ENCODE results near the gene IL17RD. TPM values are rescaled to one million over a fixed set of nuclear protein-coding genes. Genes with fewer than 3 reads are reported as not detected.

Gene IL17RD
- total and polyA plus RNA-seq, 2 of the 4 experiments (the other 2 are of a cell fraction) = 0.72 to 0.92 TPM

DNA sequence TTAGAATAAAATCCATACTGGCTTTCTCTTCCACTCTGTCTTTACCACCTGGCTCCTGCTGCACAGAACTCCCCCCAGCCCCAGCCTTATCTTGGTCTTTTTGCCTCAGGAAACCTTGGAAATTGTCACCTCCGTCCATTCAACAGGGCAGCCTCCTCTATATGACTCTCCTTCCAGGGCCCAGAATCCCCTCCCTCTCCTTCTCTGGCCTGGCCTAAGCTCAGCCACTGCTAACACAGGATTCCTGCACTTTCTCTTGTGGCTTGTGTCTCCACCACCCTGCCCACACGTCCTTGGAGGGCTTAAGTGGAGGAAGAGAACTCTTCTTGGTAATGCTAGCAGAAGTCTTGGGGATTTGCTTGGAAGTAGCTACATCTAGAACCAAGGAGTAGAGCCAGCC lies 1.5 kb upstream of the IL17RD start:
- no peak overlapping the region for H2BK20ac ChIP-seq (ENCODE audit: low read depth, low read length)
- H3K9me1 ChIP-seq (ENCODE audit: insufficient read depth, low read length) = no peaks in the 10 kb centered on the region
- no peak for TF ChIP-seq RAD21 (IDR thresholded peaks at IDR 0.05; ENCODE audit: low read length)
- no peak for TF ChIP-seq SMC3 (IDR thresholded peaks at IDR 0.05; ENCODE audit: low read depth, low read length)
- TF ChIP-seq, protein P1, sequence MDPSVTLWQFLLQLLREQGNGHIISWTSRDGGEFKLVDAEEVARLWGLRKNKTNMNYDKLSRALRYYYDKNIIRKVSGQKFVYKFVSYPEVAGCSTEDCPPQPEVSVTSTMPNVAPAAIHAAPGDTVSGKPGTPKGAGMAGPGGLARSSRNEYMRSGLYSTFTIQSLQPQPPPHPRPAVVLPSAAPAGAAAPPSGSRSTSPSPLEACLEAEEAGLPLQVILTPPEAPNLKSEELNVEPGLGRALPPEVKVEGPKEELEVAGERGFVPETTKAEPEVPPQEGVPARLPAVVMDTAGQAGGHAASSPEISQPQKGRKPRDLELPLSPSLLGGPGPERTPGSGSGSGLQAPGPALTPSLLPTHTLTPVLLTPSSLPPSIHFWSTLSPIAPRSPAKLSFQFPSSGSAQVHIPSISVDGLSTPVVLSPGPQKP (IDR thresholded peaks at IDR 0.05; ENCODE audit: borderline replicate concordance, low read depth, low read length) = no peak
- TF ChIP-seq FOS (IDR thresholded peaks at IDR 0.05; ENCODE audit: low read depth, low read length) = no peak
- no peak for TF ChIP-seq RFX5 (IDR thresholded peaks at IDR 0.05; ENCODE audit: low read depth, low read length)
- no peak for TF ChIP-seq RCOR1 (IDR thresholded peaks at IDR 0.05; ENCODE audit: insufficient replicate concordance, low read length)
- TF ChIP-seq CEBPB (IDR thresholded peaks at IDR 0.05; ENCODE audit: low read depth, low read length) = no peak
- TF ChIP-seq BHLHE40 (IDR thresholded peaks at IDR 0.05; ENCODE audit: low read depth, low read length) = no peak
- no peak for TF ChIP-seq NFE2L2 (IDR thresholded peaks at IDR 0.05; ENCODE audit: low read depth, low read length)
- TF ChIP-seq, protein P2, sequence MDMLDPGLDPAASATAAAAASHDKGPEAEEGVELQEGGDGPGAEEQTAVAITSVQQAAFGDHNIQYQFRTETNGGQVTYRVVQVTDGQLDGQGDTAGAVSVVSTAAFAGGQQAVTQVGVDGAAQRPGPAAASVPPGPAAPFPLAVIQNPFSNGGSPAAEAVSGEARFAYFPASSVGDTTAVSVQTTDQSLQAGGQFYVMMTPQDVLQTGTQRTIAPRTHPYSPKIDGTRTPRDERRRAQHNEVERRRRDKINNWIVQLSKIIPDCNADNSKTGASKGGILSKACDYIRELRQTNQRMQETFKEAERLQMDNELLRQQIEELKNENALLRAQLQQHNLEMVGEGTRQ (IDR thresholded peaks at IDR 0.05; ENCODE audit: low read depth, low read length) = no peak
- TF ChIP-seq, protein P3, sequence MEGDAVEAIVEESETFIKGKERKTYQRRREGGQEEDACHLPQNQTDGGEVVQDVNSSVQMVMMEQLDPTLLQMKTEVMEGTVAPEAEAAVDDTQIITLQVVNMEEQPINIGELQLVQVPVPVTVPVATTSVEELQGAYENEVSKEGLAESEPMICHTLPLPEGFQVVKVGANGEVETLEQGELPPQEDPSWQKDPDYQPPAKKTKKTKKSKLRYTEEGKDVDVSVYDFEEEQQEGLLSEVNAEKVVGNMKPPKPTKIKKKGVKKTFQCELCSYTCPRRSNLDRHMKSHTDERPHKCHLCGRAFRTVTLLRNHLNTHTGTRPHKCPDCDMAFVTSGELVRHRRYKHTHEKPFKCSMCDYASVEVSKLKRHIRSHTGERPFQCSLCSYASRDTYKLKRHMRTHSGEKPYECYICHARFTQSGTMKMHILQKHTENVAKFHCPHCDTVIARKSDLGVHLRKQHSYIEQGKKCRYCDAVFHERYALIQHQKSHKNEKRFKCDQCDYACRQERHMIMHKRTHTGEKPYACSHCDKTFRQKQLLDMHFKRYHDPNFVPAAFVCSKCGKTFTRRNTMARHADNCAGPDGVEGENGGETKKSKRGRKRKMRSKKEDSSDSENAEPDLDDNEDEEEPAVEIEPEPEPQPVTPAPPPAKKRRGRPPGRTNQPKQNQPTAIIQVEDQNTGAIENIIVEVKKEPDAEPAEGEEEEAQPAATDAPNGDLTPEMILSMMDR (conservative IDR thresholded peaks at IDR 0.05; ENCODE audit: low read depth, low read length) = no peak
- intact Hi-C loops (cut with micrococcal nuclease) (no loop called here), in situ Hi-C loops (cut with MboI; ENCODE audit: low sequenced_read_pairs) (loop anchor here (25.0 kb wide), 1 partner anchor 396 kb away; the partner anchor contains the start of gene PDE12), dilution Hi-C loops (cut with HindIII; ENCODE audit: low sequenced_read_pairs, unreplicated experiment) (no loop called here)
- DNase-seq = no peak
- H3K23ac ChIP-seq (ENCODE audit: low read depth, low read length) = no peak overlapping the region
- no peak for ATAC-seq (ENCODE audit: low read depth)
- H2BK15ac ChIP-seq (ENCODE audit: low read depth, low read length) = no peak overlapping the region
- ChIA-PET CTCF (interaction anchor here (1.1 kb wide), 1 partner anchor 12 kb away, joined by 4 read pairs; no protein-coding TSS in a partner anchor), POLR2A (ENCODE audit: unreplicated experiment) (no interaction called here)
- H2BK120ac ChIP-seq (ENCODE audit: low read depth, low read length) = no peak overlapping the region
- no peaks in the 10 kb centered on the region for H3K36me3 ChIP-seq (ENCODE audit: control insufficient read depth, insufficient read depth, low read length)
- no peaks in the 10 kb centered on the region for H3K79me1 ChIP-seq (ENCODE audit: low read depth in 1 of 2, low read length in 2 of 2)
- H3K4me1 ChIP-seq (ENCODE audit: control insufficient read depth, insufficient read depth, low read length) = peaks cover 4% of the 10 kb centered on the region; the same call in 1 of the 2 replicates
- H3K4me3 ChIP-seq (ENCODE audit: insufficient read depth, low read depth, low read length) = no peak overlapping the region
- H3K14ac ChIP-seq (replicated peaks; ENCODE audit: low read depth, low read length) = no peak overlapping the region
- H3K9me3 ChIP-seq (ENCODE audit: control insufficient read depth, insufficient read depth, low read length) = no peaks in the 10 kb centered on the region
- WGBS, 2 experiments (ENCODE audit: extremely low coverage in 2 of 2, insufficient read length in 1 of 2) = 20% methylated on average over 1 of the region's 2 CpGs; no CpG with 5 or more reads in 1 of the 2 experiments
- H3K9ac ChIP-seq (ENCODE audit: low read depth, low read length) = no peak overlapping the region
- no peak overlapping the region for H2AFZ ChIP-seq (replicated peaks; ENCODE audit: low read length, poor library complexity)
- H4K8ac ChIP-seq (ENCODE audit: low read depth in 2 of 2, low read length in 2 of 2) = no peak overlapping the region
- H4K91ac ChIP-seq (ENCODE audit: insufficient read depth, low read depth, low read length) = no peak overlapping the region
- H3K4ac ChIP-seq (ENCODE audit: low read depth, low read length) = no peak overlapping the region
- H3K4me2 ChIP-seq (ENCODE audit: low read depth, low read length) = no peak overlapping the region
- no peak overlapping the region for H2AK5ac ChIP-seq (ENCODE audit: low read depth, low read length)
- no peak overlapping the region for H3K56ac ChIP-seq (ENCODE audit: extremely low read depth, insufficient read depth, low read length)
- H3K27me3 ChIP-seq (ENCODE audit: control insufficient read depth, insufficient read depth, low read length) = peaks cover 40% of the 10 kb centered on the region
- H4K20me1 ChIP-seq (ENCODE audit: insufficient read depth, low read length) = no peaks in the 10 kb centered on the region; the same call in 1 of the 2 replicates
- no peak overlapping the region for H4K5ac ChIP-seq (ENCODE audit: low read depth, low read length)
- no peak overlapping the region for H2BK5ac ChIP-seq (ENCODE audit: low read depth, low read length, poor library complexity, severe bottlenecking)
- H3K27ac ChIP-seq (ENCODE audit: insufficient read depth, low read length) = no peak overlapping the region
- BruUV-seq (replicated peaks) = no TSS peak
- H3K18ac ChIP-seq (ENCODE audit: low read depth, low read length) = no peak overlapping the region
- H2AK9ac ChIP-seq (replicated peaks; ENCODE audit: low read depth, low read length, poor library complexity) = no peak overlapping the region
